Tibial artery (tissue), 4 donors: ENCODE results near the gene TSPAN9.

Source experiments
- DNase-seq, 2 donors: peaks; one replicate each; pipeline ENCODE4 v3.0.0-alpha.2; 2019
- H3K27ac ChIP-seq, 2 donors: fragments of 200-600 bp; sonication (generic) in 1 of 2; 1 replicate in 1 of 2; 2 replicates in 1 of 2; pipeline ENCODE4 v1.5.1; 2018 to 2019; ENCODE audit warnings: mild to moderate bottlenecking in 1 of 2
- H3K27me3 ChIP-seq, 2 donors: fragments of 200-600 bp; sonication (generic) in 1 of 2; one replicate each; pipeline versions ENCODE4 v1.5.1 to v1.6.0; 2016 to 2019
- H3K36me3 ChIP-seq, 3 donors: fragments of 200-600 bp; sonication (generic) in 2 of 3; one replicate each; pipeline ENCODE4 v1.5.1; 2016 to 2019; ENCODE audit warnings: mild to moderate bottlenecking in 2 of 3
- H3K4me1 ChIP-seq, 4 donors: fragments of 200-600 bp; sonication (generic) in 2 of 4; 1 replicate in 3 of 4; 2 replicates in 1 of 4; pipeline ENCODE4 v1.5.1; 2016 to 2019
- H3K4me3 ChIP-seq, 2 donors: fragments of 200-600 bp; sonication (generic) in 1 of 2; 1 replicate in 1 of 2; 2 replicates in 1 of 2; pipeline ENCODE4 v1.5.1; 2018 to 2019; ENCODE audit warnings: mild to moderate bottlenecking in 2 of 2
- H3K9me3 ChIP-seq, 3 donors: fragments of 200-600 bp; sonication (generic) in 1 of 3; one replicate each; pipeline ENCODE4 v1.5.1; 2016 to 2019
- intact Hi-C: fragments of 100-400 bp; cut with DNase I; formaldehyde crosslinking; loops from one replicate; pipeline ENCODE4 v1.15.0; 2023; ENCODE audit warnings: low total_unique reads
- TF ChIP-seq, protein P1 (sequence below), 2 experiments: fragments of 200-600 bp in 1 of 2; fragments of 450-650 bp in 1 of 2; IDR thresholded peaks; one replicate each; pipeline ENCODE4 v1.5.1; 2017 to 2019; ENCODE audit warnings: antibody characterized with exemption in 2 of 2, mild to moderate bottlenecking in 1 of 2, moderate library complexity in 1 of 2

TSPAN9 gene

DNA sequence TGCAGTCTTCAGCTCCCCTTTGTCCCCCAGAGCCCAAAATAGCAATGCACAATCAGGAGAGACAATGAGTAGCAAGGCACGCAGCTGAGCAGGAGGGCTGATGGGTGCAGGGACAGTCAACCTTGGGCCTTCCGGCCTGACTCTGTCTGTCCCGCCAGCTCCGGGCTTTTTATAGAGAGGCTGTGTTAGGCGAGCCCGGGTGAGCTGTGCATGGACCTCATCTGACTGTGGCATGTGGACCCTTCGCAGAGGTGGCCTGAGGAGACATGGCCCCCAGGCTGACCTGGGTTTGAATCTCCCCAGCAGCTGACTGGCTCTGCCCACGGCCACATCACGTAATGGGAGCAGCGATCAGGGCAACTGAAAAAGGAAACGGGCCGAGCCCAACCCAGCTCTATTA, 177.9 kb downstream of the TSPAN9 start:
- no peaks in the 10 kb centered on the region for H3K36me3 ChIP-seq
- peaks cover 8 to 65% (median 52%) of the 10 kb centered on the region in 4 donors for H3K4me1 ChIP-seq
- peak overlapping the region; percentile 85 to 88 for H3K27ac ChIP-seq
- intact Hi-C loops, result loop anchor here (5.0 kb wide), 1 partner anchor 38 kb away; no protein-coding TSS in a partner anchor
- H3K9me3 ChIP-seq, result no peaks in the 10 kb centered on the region
- H3K4me3 ChIP-seq, result no peak overlapping the region
- no peaks in the 10 kb centered on the region for H3K27me3 ChIP-seq
- TF ChIP-seq, protein P1, sequence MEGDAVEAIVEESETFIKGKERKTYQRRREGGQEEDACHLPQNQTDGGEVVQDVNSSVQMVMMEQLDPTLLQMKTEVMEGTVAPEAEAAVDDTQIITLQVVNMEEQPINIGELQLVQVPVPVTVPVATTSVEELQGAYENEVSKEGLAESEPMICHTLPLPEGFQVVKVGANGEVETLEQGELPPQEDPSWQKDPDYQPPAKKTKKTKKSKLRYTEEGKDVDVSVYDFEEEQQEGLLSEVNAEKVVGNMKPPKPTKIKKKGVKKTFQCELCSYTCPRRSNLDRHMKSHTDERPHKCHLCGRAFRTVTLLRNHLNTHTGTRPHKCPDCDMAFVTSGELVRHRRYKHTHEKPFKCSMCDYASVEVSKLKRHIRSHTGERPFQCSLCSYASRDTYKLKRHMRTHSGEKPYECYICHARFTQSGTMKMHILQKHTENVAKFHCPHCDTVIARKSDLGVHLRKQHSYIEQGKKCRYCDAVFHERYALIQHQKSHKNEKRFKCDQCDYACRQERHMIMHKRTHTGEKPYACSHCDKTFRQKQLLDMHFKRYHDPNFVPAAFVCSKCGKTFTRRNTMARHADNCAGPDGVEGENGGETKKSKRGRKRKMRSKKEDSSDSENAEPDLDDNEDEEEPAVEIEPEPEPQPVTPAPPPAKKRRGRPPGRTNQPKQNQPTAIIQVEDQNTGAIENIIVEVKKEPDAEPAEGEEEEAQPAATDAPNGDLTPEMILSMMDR (IDR thresholded peaks at IDR 0.05), result no peak
- peak in 1 of 2 donors; percentile 78 for DNase-seq

DNA sequence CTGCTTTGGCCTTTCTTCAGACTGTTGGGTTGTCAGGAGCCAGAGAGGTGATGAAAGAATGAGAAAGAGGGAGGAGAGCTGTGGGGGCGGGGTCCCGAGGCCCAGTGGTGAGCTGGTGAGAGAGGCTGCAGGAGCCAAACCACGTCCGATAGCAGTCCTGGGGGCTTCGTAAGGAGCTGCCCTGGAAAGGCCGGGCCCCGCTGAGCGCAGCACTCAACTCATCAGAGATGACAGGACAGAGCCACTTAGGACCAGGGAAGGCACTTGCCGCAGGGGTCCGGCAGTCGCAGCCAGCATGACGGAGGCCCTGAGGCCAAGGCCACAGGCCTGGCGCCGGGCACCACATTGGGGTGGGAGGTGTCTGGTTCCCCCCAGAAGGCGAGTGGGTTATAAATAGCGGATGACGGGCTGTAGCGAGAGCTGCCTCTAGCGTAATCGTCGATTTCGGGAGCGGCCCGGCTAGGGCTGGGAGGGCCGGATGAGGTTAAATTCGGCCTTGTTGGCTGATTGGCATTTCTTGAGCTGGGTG, 179.0 kb downstream of the TSPAN9 start:
- H3K36me3 ChIP-seq, result no peaks in the 10 kb centered on the region
- no peaks in the 10 kb centered on the region for H3K27me3 ChIP-seq
- TF ChIP-seq, protein P1 (IDR thresholded peaks at IDR 0.05), result no peak
- no peak overlapping the region for H3K4me3 ChIP-seq
- DNase-seq, result no peak
- no peaks in the 10 kb centered on the region for H3K9me3 ChIP-seq
- peak overlapping the region; percentile 85 to 88 for H3K27ac ChIP-seq
- intact Hi-C loops, result loop anchor here (5.0 kb wide), 1 partner anchor 39 kb away; no protein-coding TSS in a partner anchor
- peaks cover 8 to 63% (median 44%) of the 10 kb centered on the region in 4 donors for H3K4me1 ChIP-seq

DNA sequence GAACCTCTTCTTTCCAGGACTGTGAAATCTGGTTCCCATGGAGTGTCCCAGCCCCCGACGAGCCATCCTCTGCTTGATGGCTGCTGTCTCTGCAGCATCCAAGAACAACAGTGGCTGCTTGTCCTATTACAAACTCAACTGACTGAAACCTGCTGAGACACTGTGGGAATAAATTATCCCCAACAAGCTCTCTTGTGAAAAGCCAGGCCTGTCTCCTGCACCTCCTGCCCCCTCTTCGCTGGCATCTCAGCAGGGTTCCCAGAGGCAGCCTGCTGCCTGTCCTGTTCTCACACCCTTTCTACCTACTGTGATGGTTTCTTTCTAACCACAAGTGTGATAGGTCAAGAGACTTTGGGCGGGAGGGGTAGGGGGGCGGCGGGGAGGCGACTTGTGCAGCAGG, 180.2 kb downstream of the TSPAN9 start:
- H3K4me1 ChIP-seq, result peaks cover 2 to 63% (median 38%) of the 10 kb centered on the region in 4 donors
- TF ChIP-seq, protein P1 (IDR thresholded peaks at IDR 0.05), result no peak
- H3K27ac ChIP-seq, result peak overlapping the region in 1 of 2 donors; percentile 30
- no peaks in the 10 kb centered on the region for H3K9me3 ChIP-seq
- intact Hi-C loops, result loop anchor here (5.0 kb wide), 1 partner anchor 40 kb away; no protein-coding TSS in a partner anchor
- H3K4me3 ChIP-seq, result no peak overlapping the region
- DNase-seq, result no peak
- no peaks in the 10 kb centered on the region for H3K27me3 ChIP-seq
- H3K36me3 ChIP-seq, result no peaks in the 10 kb centered on the region

DNA sequence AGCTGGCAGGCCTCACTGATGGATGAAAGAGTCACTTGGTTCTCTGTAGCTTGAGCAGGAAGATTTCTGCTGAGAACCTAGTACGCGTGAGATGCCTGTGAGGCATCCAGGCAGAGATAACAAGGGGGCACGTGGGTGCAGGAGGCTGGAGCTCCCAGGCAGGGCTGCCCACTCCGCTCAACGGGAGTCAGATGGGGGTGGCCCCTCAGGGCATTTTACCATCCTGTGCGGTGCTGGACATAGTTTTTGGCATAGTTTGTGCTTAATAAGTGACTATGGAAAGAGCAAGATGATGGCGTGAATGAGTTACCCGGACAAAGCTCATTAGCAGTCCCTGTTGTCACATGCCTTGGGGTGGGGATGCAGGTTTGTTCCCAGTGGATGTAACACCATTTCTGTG, 182.8 kb downstream of the TSPAN9 start:
- intact Hi-C loops, result loop anchor here (5.0 kb wide), 2 partner anchors 43 to 58 kb away; no protein-coding TSS in a partner anchor
- TF ChIP-seq, protein P1 (IDR thresholded peaks at IDR 0.05), result no peak
- H3K4me3 ChIP-seq, result no peak overlapping the region
- no peaks in the 10 kb centered on the region for H3K36me3 ChIP-seq
- H3K4me1 ChIP-seq, result peaks cover 0 to 64% (median 22%) of the 10 kb centered on the region in 4 donors
- H3K9me3 ChIP-seq, result no peaks in the 10 kb centered on the region
- no peak for DNase-seq
- H3K27ac ChIP-seq, result no peak overlapping the region
- no peaks in the 10 kb centered on the region for H3K27me3 ChIP-seq

DNA sequence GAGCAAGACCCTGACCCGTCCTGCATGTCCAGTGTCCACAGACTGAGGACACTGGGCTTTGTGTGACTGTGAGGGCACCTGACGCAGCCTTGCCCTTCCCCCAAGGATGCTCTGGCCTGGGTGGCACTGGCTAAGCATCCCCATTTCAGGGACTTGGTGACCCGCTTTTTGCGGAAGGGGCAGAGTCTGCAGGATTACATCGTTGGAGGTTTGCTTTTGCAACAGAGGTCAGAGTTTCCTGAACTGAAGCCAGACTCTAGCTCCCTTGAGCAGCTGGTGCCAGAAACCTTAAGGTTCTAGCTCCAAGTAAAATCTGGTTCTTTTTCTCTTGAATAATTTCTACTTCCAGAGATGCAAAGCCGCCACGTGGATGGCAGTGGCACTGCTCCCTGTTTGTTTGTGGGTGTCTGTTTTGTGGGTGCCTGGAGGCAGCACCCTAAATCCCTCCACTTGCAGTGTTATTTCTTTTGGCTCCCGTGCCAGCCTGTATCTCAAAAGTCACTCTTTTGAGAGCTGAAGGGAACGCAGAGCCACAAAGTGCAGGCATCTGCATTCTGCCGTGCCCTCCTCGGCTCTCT, 184.7 kb downstream of the TSPAN9 start:
- DNase-seq, result peak; percentile 41 to 76
- Histone ChIP-seq H3K27me3 (no peaks in the 10 kb centered on the region), H3K4me3 (no peak overlapping the region), H3K9me3 (no peaks in the 10 kb centered on the region), H3K4me1 (peaks cover 0 to 58% (median 16%) of the 10 kb centered on the region in 4 donors), H3K27ac (peak overlapping the region; percentile 55 to 63), H3K36me3 (no peaks in the 10 kb centered on the region)
- TF ChIP-seq, protein P1 (IDR thresholded peaks at IDR 0.05), result peak; percentile 38 to 59
- intact Hi-C loops, result loop anchor here (5.0 kb wide), 1 partner anchor 60 kb away; no protein-coding TSS in a partner anchor
